Fibroblast of the conjunctiva (primary cell): Measurements from ENCODE around the gene RNF123.

Experiments
- DNase-seq: peaks from one replicate; pipeline ENCODE4 v3.0.0-alpha.2; 2010; ENCODE audit warnings: low read depth

The RNF123 gene

GRCh38 chr3:49658711-49659110, 30.6 kb upstream of the RNF123 start:
- no peak for DNase-seq

GRCh38 chr3:49659756-49660155, 29.6 kb upstream of the RNF123 start:
- no peak for DNase-seq

- DNase-seq, result no peak
These were observed 28.1 kb upstream of the RNF123 start for GRCh38 chr3:49661281-49661680.

- DNase-seq, result no peak
These were observed 27.3 kb upstream of the RNF123 start for GRCh38 chr3:49662021-49662420.

- DNase-seq, result no peak
These were observed 26.5 kb upstream of the RNF123 start for GRCh38 chr3:49662720-49663413.

GRCh38 chr3:49663831-49664230, 25.5 kb upstream of the RNF123 start:
- no peak for DNase-seq

- no peak for DNase-seq
These were observed 25.1 kb upstream of the RNF123 start for GRCh38 chr3:49664300-49664699.

- DNase-seq, result no peak
These were observed 23.4 kb upstream of the RNF123 start for GRCh38 chr3:49665822-49666519.

GRCh38 chr3:49666592-49666991, 22.8 kb upstream of the RNF123 start:
- no peak for DNase-seq

- no peak for DNase-seq
These were observed 21.5 kb upstream of the RNF123 start for GRCh38 chr3:49667701-49668413.

GRCh38 chr3:49668414-49668797, 21.0 kb upstream of the RNF123 start:
- no peak for DNase-seq

GRCh38 chr3:49668861-49669260, 20.5 kb upstream of the RNF123 start:
- DNase-seq, result no peak

GRCh38 chr3:49669352-49669751, 20.0 kb upstream of the RNF123 start:
- DNase-seq, result no peak

GRCh38 chr3:49670940-49671290, 18.4 kb upstream of the RNF123 start:
- DNase-seq, result no peak

GRCh38 chr3:49671291-49672288, 17.8 kb upstream of the RNF123 start:
- peak; percentile 30 for DNase-seq

GRCh38 chr3:49673121-49673714, 16.1 kb upstream of the RNF123 start:
- no peak for DNase-seq

GRCh38 chr3:49673715-49674496, 15.5 kb upstream of the RNF123 start, which contains the start of gene APEH:
TSS of gene APEH (plus strand) at chr3:49674351. CDS start at chr3:49674402, 51 bp downstream.
- peak; percentile 95 for DNase-seq

GRCh38 chr3:49674497-49674983, 14.8 kb upstream of the RNF123 start:
- DNase-seq, result no peak

- DNase-seq, result no peak
These were observed 13.4 kb upstream of the RNF123 start for GRCh38 chr3:49675912-49676311.

GRCh38 chr3:49680493-49681231, 8.7 kb upstream of the RNF123 start:
- DNase-seq, result no peak
